GM12891 (cell line): Measurements from ENCODE around the gene SLC6A13.

Experiments used
- PAX5 ChIP-seq: IDR thresholded peaks from 2 replicates; pipeline ENCODE4 v1.6.1; 2011; ENCODE audit warnings: low read length, moderate library complexity, mild to moderate bottlenecking; ENCODE audit not compliant: insufficient read depth, severe bottlenecking
- POLR2A ChIP-seq: IDR thresholded peaks from 2 replicates; pipeline ENCODE4 v1.6.1; 2011; ENCODE audit warnings: low read depth, low read length, control low read depth
- TAF1 ChIP-seq: IDR thresholded peaks from 2 replicates; pipeline ENCODE4 v1.6.1; 2011; ENCODE audit warnings: low read depth, low read length, control low read depth

DNA sequence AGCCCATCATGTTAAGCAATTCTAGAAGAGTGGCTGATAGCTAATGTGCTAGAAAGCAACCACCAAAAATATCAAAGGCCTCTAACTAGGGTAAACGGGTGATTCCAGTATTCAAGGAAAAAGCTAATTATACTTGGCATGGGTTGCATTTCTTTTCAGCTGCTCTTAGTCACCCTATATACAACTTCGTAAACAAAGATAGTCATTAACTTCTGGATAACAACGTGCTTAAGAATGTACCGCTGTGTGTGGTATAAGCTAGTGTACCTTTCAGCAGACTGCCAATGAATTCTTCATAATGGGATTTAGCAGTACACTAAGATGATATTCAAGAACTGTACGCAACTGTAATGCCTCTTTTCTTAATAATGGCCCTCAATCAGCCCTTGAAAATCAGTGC is 42.2 kb upstream of the SLC6A13 start:
- TF ChIP-seq POLR2A, result no peak
- no peak for TF ChIP-seq PAX5
- no peak for TF ChIP-seq TAF1
